Keratinocyte (primary cell): ENCODE measurements around the gene KCTD17. TPM values are rescaled to one million over a fixed set of nuclear protein-coding genes. Genes with fewer than 3 reads are reported as not detected.

Source experiments
- DNase-seq: peaks from one replicate; pipeline ENCODE4 v3.0.0-alpha.2; 2011; ENCODE audit warnings: low read depth, missing footprints, low spot score
- FAIRE-seq: peaks from 2 replicates; lab custom pipeline; 2011; peaks lifted over from hg19 to GRCh38; lab: Jason Lieb, UNC
- H2AFZ ChIP-seq: 2 replicates; pipeline ENCODE4 v1.6.0; 2012; ENCODE audit warnings: low read length, control low read depth, inconsistent platforms; ENCODE audit not compliant: control insufficient read depth
- H3K27ac ChIP-seq: 2 replicates; pipeline ENCODE4 v1.5.1; 2011; ENCODE audit warnings: low read length; ENCODE audit not compliant: control insufficient read depth, insufficient read depth
- H3K27me3 ChIP-seq: 3 replicates; pipeline ENCODE4 v1.6.0; 2011; ENCODE audit warnings: low read length; ENCODE audit not compliant: control insufficient read depth, insufficient read depth; ENCODE audit errors: extremely low read depth
- H3K36me3 ChIP-seq, 2 experiments: 2 replicates in 1 of 2; 3 replicates in 1 of 2; pipeline ENCODE4 v1.5.1; 2011; ENCODE audit warnings: low read length in 2 of 2, mild to moderate bottlenecking in 1 of 2; ENCODE audit not compliant: control insufficient read depth in 2 of 2, insufficient read depth in 2 of 2; ENCODE audit errors: extremely low read depth in 1 of 2
- H3K4me1 ChIP-seq: 3 replicates; pipeline ENCODE4 v1.5.1; 2011; ENCODE audit warnings: low read length; ENCODE audit not compliant: control insufficient read depth, insufficient read depth; ENCODE audit errors: extremely low read depth
- H3K4me2 ChIP-seq: 3 replicates; pipeline ENCODE4 v1.6.0; 2011; ENCODE audit warnings: low read depth, low read length; ENCODE audit not compliant: control insufficient read depth, insufficient read depth; ENCODE audit errors: extremely low read depth
- H3K4me3 ChIP-seq, 3 experiments: fragments of 200-600 bp in 1 of 3; sonication (generic) in 1 of 3; 2 replicates in 2 of 3; 3 replicates in 1 of 3; pipeline ENCODE4 v1.5.1; 2011 to 2016; ENCODE audit warnings: low read length in 3 of 3, mild to moderate bottlenecking in 3 of 3, control low read depth in 2 of 3, inconsistent platforms in 1 of 3, low read depth in 1 of 3, mixed read lengths in 1 of 3, mixed run types in 1 of 3, moderate library complexity in 1 of 3; ENCODE audit not compliant: control insufficient read depth in 2 of 3, insufficient read depth in 2 of 3; ENCODE audit errors: extremely low read depth in 1 of 3
- H3K79me2 ChIP-seq: 2 replicates; pipeline ENCODE4 v1.6.0; 2012; ENCODE audit warnings: low read length; ENCODE audit not compliant: control insufficient read depth, insufficient read depth
- H3K9ac ChIP-seq: 3 replicates; pipeline ENCODE4 v1.6.0; 2011; ENCODE audit warnings: low read length; ENCODE audit not compliant: control insufficient read depth, insufficient read depth; ENCODE audit errors: extremely low read depth
- H3K9me1 ChIP-seq: 3 replicates; pipeline ENCODE4 v1.6.0; 2011; ENCODE audit warnings: low read length; ENCODE audit not compliant: control insufficient read depth, insufficient read depth; ENCODE audit errors: extremely low read depth
- H3K9me3 ChIP-seq: 2 replicates; pipeline ENCODE4 v1.5.1; 2012; ENCODE audit warnings: low read depth, low read length; ENCODE audit not compliant: control insufficient read depth
- H4K20me1 ChIP-seq: 3 replicates; pipeline ENCODE4 v1.6.0; 2011; ENCODE audit warnings: low read length; ENCODE audit not compliant: control insufficient read depth, insufficient read depth; ENCODE audit errors: extremely low read depth
- CTCF ChIP-seq, 3 experiments: IDR thresholded peaks in 1 of 3; conservative IDR thresholded peaks in 1 of 3; optimal IDR thresholded peaks in 1 of 3; 2 replicates in 2 of 3; 3 replicates in 1 of 3; pipeline versions ENCODE3 to v1.5.1; 2011; ENCODE audit warnings: low read length in 3 of 3, mild to moderate bottlenecking in 3 of 3, moderate library complexity in 2 of 3, control low read depth in 1 of 3, inconsistent platforms in 1 of 3; ENCODE audit not compliant: insufficient read depth in 2 of 3; ENCODE audit errors: extremely low read depth in 1 of 3
- EZH2 ChIP-seq: IDR thresholded peaks from one replicate; pipeline ENCODE4 v1.6.1; 2012; ENCODE audit warnings: inconsistent platforms, mild to moderate bottlenecking, low read length, moderate library complexity
- dilution Hi-C: fragments of 300-500 bp; cut with MboI; formaldehyde crosslinking; loops from one replicate; pipeline ENCODE4 v1.7.0; 2020; ENCODE audit warnings: low sequenced_read_pairs; ENCODE audit not compliant: extremely low pct_ligation_motif_present
- polyA plus RNA-seq, 5 experiments: library from polyadenylated mRNA; depleted of rRNA in 3 of 5; stranded (reverse) in 3 of 5; stranded (forward) in 1 of 5; unstranded in 1 of 5; fragments of >200 nt; gene quantifications; 1 replicate in 1 of 5; 2 replicates in 3 of 5; 3 replicates in 1 of 5; pipeline versions ENCODE4 v1.2.1 to v1.2.3, GENCODE V29; 2011 to 2012; ENCODE audit warnings: missing spikeins in 2 of 5, low read depth in 1 of 5, low replicate concordance in 1 of 5

KCTD17 gene
- polyA plus RNA-seq, 1 donor (not counting 4 experiments of a cell fraction or from before 2014, with no cell fraction given) = 16.3 TPM

DNA sequence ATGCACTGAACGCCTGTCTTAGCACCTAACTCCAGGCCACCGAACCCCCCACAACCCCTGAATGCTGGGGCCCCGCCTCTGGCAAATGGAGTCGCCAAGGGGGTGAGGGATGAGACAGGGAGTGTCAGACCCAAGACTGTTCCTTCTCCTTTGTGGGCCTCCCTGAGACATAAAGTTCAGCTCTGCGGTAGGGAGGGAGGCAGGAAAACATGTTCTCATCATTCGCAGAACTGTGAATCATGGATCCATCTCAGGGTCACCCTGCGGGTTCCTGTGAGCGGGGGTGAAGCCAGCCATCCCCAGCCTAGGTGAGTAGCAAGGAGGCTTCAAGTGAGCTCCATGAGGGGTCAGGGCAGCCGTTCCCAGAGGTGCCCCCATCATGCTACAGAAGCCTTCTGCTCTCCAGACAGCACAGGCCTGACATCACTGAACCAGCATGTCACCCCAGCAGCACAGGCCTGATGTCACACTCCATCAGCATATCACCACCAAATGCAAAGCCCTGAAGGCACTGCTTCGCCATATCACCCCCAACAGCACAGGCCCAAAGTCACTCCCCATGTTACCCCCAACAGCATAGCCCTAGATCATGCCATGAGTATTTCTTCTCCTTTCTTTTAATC, 30.8 kb downstream of the KCTD17 start:
- peaks cover 3% of the 10 kb centered on the region for H3K27me3 ChIP-seq
- no peaks in the 10 kb centered on the region for H3K79me2 ChIP-seq
- no peak overlapping the region for H3K4me2 ChIP-seq
- no peak for FAIRE-seq
- H3K9me1 ChIP-seq = no peaks in the 10 kb centered on the region
- H3K4me3 ChIP-seq = no peak overlapping the region
- no peaks in the 10 kb centered on the region for H3K36me3 ChIP-seq
- DNase-seq = no peak
- no peak for TF ChIP-seq CTCF (optimal IDR thresholded peaks at IDR 0.05 in 1 of 3, IDR thresholded peaks at IDR 0.05 in 1 of 3, conservative IDR thresholded peaks at IDR 0.05 in 1 of 3; ENCODE audit: extremely low read depth in 1 of 3, insufficient read depth in 2 of 3, low read length in 3 of 3)
- no peak for TF ChIP-seq EZH2
- H3K9ac ChIP-seq = no peak overlapping the region
- no peaks in the 10 kb centered on the region for H3K9me3 ChIP-seq
- dilution Hi-C loops = no loop called here
- H2AFZ ChIP-seq = no peak overlapping the region
- no peaks in the 10 kb centered on the region for H3K4me1 ChIP-seq
- H4K20me1 ChIP-seq = no peaks in the 10 kb centered on the region
- no peak overlapping the region for H3K27ac ChIP-seq

- FAIRE-seq (no peak), DNase-seq (no peak)
- no peak overlapping the region for H3K9ac ChIP-seq
- H3K36me3 ChIP-seq = no peaks in the 10 kb centered on the region
- peaks cover 3% of the 10 kb centered on the region for H3K4me1 ChIP-seq
- no peaks in the 10 kb centered on the region for H3K9me3 ChIP-seq
- no peak for TF ChIP-seq EZH2
- no peak overlapping the region for H3K4me2 ChIP-seq
- no peaks in the 10 kb centered on the region for H3K79me2 ChIP-seq
- H3K4me3 ChIP-seq = no peak overlapping the region
- no peaks in the 10 kb centered on the region for H4K20me1 ChIP-seq
- dilution Hi-C loops = no loop called here
- H3K9me1 ChIP-seq = no peaks in the 10 kb centered on the region
- peaks cover 3% of the 10 kb centered on the region for H3K27me3 ChIP-seq
- H3K27ac ChIP-seq = no peak overlapping the region
- no peak overlapping the region for H2AFZ ChIP-seq
Observed at GRCh38 chr22:37083914-37084313, 32.4 kb downstream of the KCTD17 start.

DNA sequence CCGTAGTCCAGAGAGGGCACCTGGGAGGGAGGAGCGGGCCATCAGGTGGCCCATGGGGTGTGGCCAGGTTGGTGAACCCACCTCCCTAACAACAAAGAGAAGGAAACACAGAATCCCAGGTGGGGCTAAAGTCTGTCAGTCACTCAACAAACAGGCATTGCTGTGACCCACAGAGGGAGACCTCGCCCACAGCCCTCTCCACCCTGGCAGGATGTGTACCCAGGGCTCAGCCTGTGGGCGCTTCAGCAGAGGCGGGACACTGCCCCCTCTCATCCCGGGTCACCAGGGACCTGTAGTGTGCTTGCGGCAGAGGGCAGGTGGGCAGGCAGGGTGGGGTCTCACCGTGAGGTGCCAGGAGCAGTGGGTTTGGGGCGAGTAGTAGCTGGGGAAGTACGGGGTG, 32.8 kb downstream of the KCTD17 start:
- Histone ChIP-seq H3K79me2 (no peaks in the 10 kb centered on the region), H2AFZ (no peak overlapping the region), H3K4me1 (peaks cover 3% of the 10 kb centered on the region), H4K20me1 (no peaks in the 10 kb centered on the region), H3K4me2 (no peak overlapping the region), H3K27me3 (no peaks in the 10 kb centered on the region), H3K27ac (no peak overlapping the region), H3K9ac (no peak overlapping the region), H3K9me3 (no peaks in the 10 kb centered on the region), H3K9me1 (no peaks in the 10 kb centered on the region), H3K4me3 (no peak overlapping the region), H3K36me3 (no peaks in the 10 kb centered on the region)
- FAIRE-seq = no peak
- dilution Hi-C loops = no loop called here
- TF ChIP-seq EZH2 = no peak
- TF ChIP-seq CTCF (optimal IDR thresholded peaks at IDR 0.05 in 1 of 3, IDR thresholded peaks at IDR 0.05 in 1 of 3, conservative IDR thresholded peaks at IDR 0.05 in 1 of 3; ENCODE audit: extremely low read depth in 1 of 3, insufficient read depth in 2 of 3, low read length in 3 of 3) = no peak
- DNase-seq = no peak
